ENCODE measurements around the gene ZNF324B. TPM values are rescaled to one million over a fixed set of nuclear protein-coding genes. Genes with fewer than 3 reads are reported as not detected.

ZNF324B gene
- total and polyA plus RNA-seq, 2 of the 8 experiments (the other 6 are each of a cell fraction or from before 2014, with no cell fraction given): 2.9 to 6.0 TPM

DNA sequence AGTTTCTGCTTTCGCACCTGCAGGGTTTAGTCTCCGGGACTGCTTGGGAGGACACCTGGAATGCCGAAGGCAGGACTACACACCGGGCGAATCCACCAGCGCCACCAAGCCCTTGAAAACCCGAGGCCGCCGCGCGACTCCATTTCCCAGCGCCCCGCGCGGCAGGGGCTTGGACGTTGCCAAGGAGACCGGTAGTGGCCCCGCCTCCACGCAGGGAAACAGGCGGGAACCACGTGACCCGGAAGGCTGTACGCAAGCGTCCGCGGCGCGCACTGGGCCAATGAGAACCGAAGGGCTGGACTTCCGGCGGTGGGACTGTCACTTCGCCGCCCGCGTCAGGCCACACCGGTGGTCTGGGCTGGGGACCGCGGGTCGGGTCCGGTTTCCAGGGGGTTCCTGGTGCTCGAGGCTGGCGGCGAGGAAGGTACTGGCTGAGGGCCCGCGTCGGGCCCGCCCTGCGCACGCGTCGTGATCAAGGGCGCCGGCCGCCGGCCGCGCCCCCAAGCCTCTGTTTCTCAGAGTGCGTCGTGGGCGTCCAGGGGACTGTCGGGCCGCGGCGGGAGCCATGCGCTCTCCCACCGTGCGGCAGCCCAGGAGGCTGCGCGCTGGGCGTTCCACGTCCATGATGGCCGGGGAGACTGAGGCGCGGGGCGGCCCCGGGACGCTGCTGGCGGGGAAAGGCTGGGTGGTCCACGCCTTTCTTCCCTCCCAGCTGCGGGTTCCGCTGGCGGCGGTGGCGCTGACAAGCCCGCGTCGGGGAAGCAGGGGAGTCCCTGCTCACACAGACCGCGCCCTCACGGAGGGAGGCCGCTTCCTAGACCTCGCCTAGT, 15.6 kb downstream of the ZNF324B start, which contains the start of gene ZNF324 (continued):
- TF ChIP-seq CTCF (IDR thresholded peaks at IDR 0.05; ENCODE audit: control extremely low read depth in 1 of 3, insufficient read depth in 1 of 3, low read depth in 1 of 3, low read length in 3 of 3) (no peak; a peak in 1 of 4 replicates), NANOG (IDR thresholded peaks at IDR 0.05; ENCODE audit: insufficient read depth, low read depth, low read length, poor library complexity, severe bottlenecking) (no peak), SAP30 (IDR thresholded peaks at IDR 0.05; ENCODE audit: insufficient read depth, insufficient replicate concordance, low read length) (no peak), CHD1 (IDR thresholded peaks at IDR 0.05; ENCODE audit: low read depth, low read length) (no peak), BRCA1 (IDR thresholded peaks at IDR 0.05; ENCODE audit: low read depth, low read length) (no peak), SIRT6 (IDR thresholded peaks at IDR 0.05; ENCODE audit: low read length) (no peak), CBX8 (IDR thresholded peaks at IDR 0.05; ENCODE audit: borderline replicate concordance, low read depth, low read length) (no peak), SRF (IDR thresholded peaks at IDR 0.05; ENCODE audit: low read depth, low read length) (0 out of 2 replicates have a peak, but pooled peaks have one; percentile 1), CREB1 (IDR thresholded peaks at IDR 0.05) (peak; percentile 71), KDM5A (IDR thresholded peaks at IDR 0.05; ENCODE audit: low read length) (no peak), GTF2F1 (IDR thresholded peaks at IDR 0.05; ENCODE audit: borderline replicate concordance, low read depth, low read length) (peak; percentile 18; the same call in 1 of the 2 replicates), TCF12 (IDR thresholded peaks at IDR 0.05; ENCODE audit: low read depth, low read length) (no peak), ASH2L (IDR thresholded peaks at IDR 0.05; ENCODE audit: low read length) (no peak), KDM1A (IDR thresholded peaks at IDR 0.05; ENCODE audit: borderline replicate concordance, low read length) (no peak; the same call in 1 of the 2 replicates), SP2 (IDR thresholded peaks at IDR 0.05; ENCODE audit: low read length) (no peak), CTBP2 (IDR thresholded peaks at IDR 0.05; ENCODE audit: borderline replicate concordance, insufficient read depth, insufficient read length, low read length) (no peak), RAD21 (IDR thresholded peaks at IDR 0.05 in 1 of 2, conservative IDR thresholded peaks at IDR 0.05 in 1 of 2; ENCODE audit: low read depth in 2 of 2, low read length in 2 of 2) (no peak), SIN3A (conservative IDR thresholded peaks at IDR 0.05 in 1 of 2, IDR thresholded peaks at IDR 0.05 in 1 of 2; ENCODE audit: low read depth in 1 of 2, low read length in 2 of 2) (peak in 1 of 2 experiments; percentile 93; a peak in 2 of 4 replicates), ZNF274 (IDR thresholded peaks at IDR 0.05; ENCODE audit: borderline replicate concordance, extremely low read depth, low read length) (no peak)
- TF ChIP-seq, protein P1, sequence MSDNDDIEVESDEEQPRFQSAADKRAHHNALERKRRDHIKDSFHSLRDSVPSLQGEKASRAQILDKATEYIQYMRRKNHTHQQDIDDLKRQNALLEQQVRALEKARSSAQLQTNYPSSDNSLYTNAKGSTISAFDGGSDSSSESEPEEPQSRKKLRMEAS (IDR thresholded peaks at IDR 0.05): peak; percentile 84

Measured in H1 (cell line).